NB4 (cell line): ENCODE results near the gene TCEA3.

Source experiments
- CTCF ChIP-seq: IDR thresholded peaks from one replicate; pipeline ENCODE4 v1.5.1; 2012; ENCODE audit warnings: low read depth, low read length
- POLR2A ChIP-seq: IDR thresholded peaks from 2 replicates; pipeline ENCODE4 v1.6.1; 2011; ENCODE audit warnings: mild to moderate bottlenecking; ENCODE audit not compliant: insufficient read length; ENCODE audit errors: extremely low read depth

GRCh38 chr1:23469372-23469982, 44.9 kb upstream of the TCEA3 start:
- TF ChIP-seq CTCF (no peak), POLR2A (no peak)
